Kidney epithelial cell (primary cell): Measurements from ENCODE around the gene NTM. TPM values are rescaled to one million over a fixed set of nuclear protein-coding genes. Genes with fewer than 3 reads are reported as not detected.

ENCODE experiments used
- DNase-seq: peaks from one replicate; pipeline ENCODE4 v3.0.0-alpha.2; 2010; ENCODE audit warnings: low read depth
- H3K27me3 ChIP-seq: 2 replicates; pipeline ENCODE4 v1.6.0; 2011; ENCODE audit warnings: low read length; ENCODE audit not compliant: control insufficient read depth, insufficient read depth
- H3K36me3 ChIP-seq: 2 replicates; pipeline ENCODE4 v1.5.1; 2011; ENCODE audit warnings: low read length; ENCODE audit not compliant: control insufficient read depth, insufficient read depth
- H3K4me3 ChIP-seq: 2 replicates; pipeline ENCODE4 v1.5.1; 2011; ENCODE audit warnings: low read depth, mild to moderate bottlenecking, control low read depth, low read length
- total RNA-seq: library from RNA; depleted of rRNA; stranded (reverse); fragments of >200 nt; gene quantifications from 2 replicates; pipeline ENCODE4 v1.2.3, GENCODE V29; 2015
- TF ChIP-seq, protein P1 (sequence below): IDR thresholded peaks from 2 replicates; pipeline ENCODE4 v1.5.1; 2011; ENCODE audit warnings: mild to moderate bottlenecking, moderate library complexity, low read length, control low read depth, inconsistent platforms; ENCODE audit not compliant: insufficient read depth, poor library complexity, severe bottlenecking

Gene NTM
- total RNA-seq, 1 donor from 2014 or later: 111 TPM

DNA sequence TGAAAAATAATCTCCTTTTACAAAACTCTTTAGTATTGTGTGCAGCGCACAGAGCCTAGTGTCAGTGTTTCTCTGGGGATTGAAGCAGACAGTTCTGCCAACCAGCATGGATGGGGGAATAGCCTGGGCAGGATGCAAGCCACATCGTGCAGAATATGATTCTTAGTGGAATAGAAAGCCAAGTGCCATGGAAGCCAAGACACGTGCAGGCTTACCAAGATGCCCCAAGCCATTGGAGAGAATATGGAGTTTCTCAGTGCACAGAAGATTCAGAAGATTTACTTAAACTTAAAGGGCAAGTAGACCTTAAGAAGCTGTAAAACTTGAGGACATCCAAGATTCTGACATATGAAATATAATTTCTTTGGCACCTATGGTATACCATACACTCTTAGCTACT lies 917.6 kb downstream of the NTM start:
- Histone ChIP-seq H3K4me3 (no peak overlapping the region), H3K36me3 (no peaks in the 10 kb centered on the region), H3K27me3 (no peaks in the 10 kb centered on the region)
- TF ChIP-seq, protein P1, sequence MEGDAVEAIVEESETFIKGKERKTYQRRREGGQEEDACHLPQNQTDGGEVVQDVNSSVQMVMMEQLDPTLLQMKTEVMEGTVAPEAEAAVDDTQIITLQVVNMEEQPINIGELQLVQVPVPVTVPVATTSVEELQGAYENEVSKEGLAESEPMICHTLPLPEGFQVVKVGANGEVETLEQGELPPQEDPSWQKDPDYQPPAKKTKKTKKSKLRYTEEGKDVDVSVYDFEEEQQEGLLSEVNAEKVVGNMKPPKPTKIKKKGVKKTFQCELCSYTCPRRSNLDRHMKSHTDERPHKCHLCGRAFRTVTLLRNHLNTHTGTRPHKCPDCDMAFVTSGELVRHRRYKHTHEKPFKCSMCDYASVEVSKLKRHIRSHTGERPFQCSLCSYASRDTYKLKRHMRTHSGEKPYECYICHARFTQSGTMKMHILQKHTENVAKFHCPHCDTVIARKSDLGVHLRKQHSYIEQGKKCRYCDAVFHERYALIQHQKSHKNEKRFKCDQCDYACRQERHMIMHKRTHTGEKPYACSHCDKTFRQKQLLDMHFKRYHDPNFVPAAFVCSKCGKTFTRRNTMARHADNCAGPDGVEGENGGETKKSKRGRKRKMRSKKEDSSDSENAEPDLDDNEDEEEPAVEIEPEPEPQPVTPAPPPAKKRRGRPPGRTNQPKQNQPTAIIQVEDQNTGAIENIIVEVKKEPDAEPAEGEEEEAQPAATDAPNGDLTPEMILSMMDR: no peak
- no peak for DNase-seq

DNA sequence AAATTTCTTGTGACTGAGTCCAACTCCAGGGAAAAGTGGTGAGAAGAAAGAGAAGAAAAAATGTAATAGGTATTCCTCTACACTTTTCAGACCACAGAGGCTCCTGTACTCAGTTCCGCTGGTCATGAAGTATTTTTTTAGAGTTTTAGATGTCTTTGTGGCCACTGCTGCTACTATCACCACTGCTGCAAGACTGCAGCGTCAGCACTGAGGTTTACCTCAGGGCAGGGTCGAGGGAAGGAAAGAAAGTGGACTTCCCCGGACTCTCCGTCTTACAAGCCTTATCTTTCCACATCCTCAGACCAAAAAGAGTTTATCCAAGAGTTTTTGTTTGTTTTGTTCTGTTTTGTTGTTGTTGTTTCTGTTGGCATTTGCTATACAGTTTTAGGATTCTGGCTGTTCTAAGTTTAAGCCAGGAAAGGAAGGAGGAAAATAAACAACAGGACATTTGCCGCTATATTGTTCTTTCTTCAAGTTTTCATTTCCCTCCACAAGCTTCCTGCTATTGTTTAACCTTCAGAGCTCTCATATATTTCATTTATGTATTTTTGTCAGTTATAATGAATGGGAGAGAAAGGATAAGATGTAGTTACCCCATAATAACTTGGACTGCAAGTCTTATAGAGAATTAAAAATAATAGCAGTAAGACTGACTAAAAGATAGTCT lies 919.3 kb downstream of the NTM start:
- DNase-seq: no peak
- TF ChIP-seq, protein P1: no peak
- Histone ChIP-seq H3K4me3 (no peak overlapping the region), H3K36me3 (no peaks in the 10 kb centered on the region), H3K27me3 (no peaks in the 10 kb centered on the region)

DNA sequence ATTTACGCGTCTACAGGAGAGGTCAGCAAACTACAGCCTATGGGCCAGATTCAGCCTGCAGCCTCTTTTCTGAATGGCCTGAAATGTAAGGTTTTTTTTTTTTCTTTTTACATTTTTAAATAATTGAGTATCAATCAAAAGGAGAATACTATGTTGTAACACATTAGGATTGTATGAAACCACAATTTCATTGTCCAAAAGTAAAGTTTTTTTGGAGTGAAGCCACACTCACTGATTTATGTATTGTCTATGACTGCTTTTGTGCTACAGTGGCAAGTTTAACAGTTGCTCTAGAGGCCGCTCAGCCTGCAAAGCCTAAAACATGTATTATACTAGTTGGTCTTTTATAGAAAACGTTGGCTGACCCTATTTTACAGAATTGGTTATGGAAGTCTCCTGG lies 923.2 kb downstream of the NTM start:
- TF ChIP-seq, protein P1: no peak
- no peaks in the 10 kb centered on the region for H3K36me3 ChIP-seq
- no peak for DNase-seq
- no peaks in the 10 kb centered on the region for H3K27me3 ChIP-seq
- no peak overlapping the region for H3K4me3 ChIP-seq

DNA sequence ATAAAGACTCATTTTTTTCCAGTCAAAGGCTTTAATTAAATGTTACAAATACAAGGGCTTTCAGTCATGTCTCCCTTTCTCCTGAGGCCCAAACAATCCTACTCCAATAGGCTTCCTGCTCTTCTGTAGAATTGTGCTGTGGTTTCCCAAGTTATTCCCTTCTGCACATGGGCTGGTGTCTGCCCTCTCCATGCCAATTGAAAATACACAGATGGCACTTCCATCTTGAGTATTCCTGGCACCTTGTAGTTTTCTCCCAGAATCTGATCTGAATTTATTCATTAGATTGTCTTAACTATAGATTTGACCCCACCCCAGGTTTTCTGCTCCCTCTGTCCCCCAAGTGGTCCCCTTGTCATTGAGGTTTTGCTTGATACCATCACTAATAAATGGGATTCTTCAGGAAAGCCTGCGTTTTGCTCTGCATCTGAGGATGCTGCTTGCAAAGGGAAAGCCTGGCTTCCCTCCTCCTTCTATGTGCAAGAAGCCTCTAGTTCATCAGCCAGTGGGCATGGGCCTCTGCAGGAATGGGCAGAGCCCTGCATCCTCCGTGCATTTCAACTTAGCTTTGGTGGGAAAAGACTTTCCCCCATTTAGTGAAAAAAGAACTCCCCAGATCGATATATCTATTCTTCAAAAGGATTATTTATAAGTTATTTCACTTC lies 926.7 kb downstream of the NTM start:
- TF ChIP-seq, protein P1: no peak
- no peaks in the 10 kb centered on the region for H3K27me3 ChIP-seq
- DNase-seq: no peak

DNA sequence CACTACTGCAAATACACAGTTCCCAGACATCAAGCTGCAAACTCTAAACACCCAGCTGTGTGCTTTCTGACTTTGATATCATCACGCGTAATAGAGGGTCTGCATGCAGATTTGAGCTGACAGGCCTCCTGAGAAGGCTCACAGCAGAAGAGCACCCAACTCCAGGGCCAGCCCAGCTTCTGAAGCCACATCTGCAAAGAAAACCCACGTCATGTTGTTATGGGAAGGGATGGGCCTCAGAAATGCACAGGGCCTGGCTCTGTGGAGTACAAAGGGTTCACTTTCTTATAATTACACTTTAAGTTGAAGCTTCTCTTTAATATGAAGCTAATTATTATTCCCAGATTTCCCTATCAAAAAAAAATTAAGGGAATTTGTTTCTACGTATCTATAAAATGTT lies 927.9 kb downstream of the NTM start:
- DNase-seq: no peak
- H3K27me3 ChIP-seq: no peaks in the 10 kb centered on the region
- no peak overlapping the region for H3K4me3 ChIP-seq
- TF ChIP-seq, protein P1: no peak
- no peaks in the 10 kb centered on the region for H3K36me3 ChIP-seq

More for the DNA sequence above, 926.7 kb downstream of the NTM start:
- no peaks in the 10 kb centered on the region for H3K36me3 ChIP-seq
- no peak overlapping the region for H3K4me3 ChIP-seq
